IMR-90 (cell line): ENCODE data around the gene ABCB6. TPM values are rescaled to one million over a fixed set of nuclear protein-coding genes. Genes with fewer than 3 reads are reported as not detected.

Experiments
- ATAC-seq: fragments of 200-7000 bp; cut with Tn5 transposase; 2 replicates; pipeline ENCODE4 v1.9.1; 2020; ENCODE audit warnings: low read depth, mild to moderate bottlenecking, moderate library complexity
- BruUV-seq: library from RNA; stranded (reverse); fragments of 400-500 nt; replicated peaks from 2 replicates; lab custom pipeline; 2021; lab: Mats Ljungman, UMichigan
- CTCF ChIA-PET: fragments of 300-600 bp; formaldehyde crosslinking; extraction: SDS; loops from one replicate; lab custom pipeline; 2021; ENCODE audit warnings: antibody characterized with exemption; lab: Yijun Ruan, JAX
- POLR2A ChIA-PET: fragments of 300-600 bp; sonication (Branson Sonifier 250); formaldehyde crosslinking; loops from one replicate; lab custom pipeline; 2022; ENCODE audit warnings: antibody characterized with exemption; ENCODE audit not compliant: unreplicated experiment; lab: Charles Lee
- DNase-seq: peaks from one replicate; pipeline ENCODE4 v3.0.0; 2013
- H2AFZ ChIP-seq: replicated peaks from 2 replicates; pipeline ENCODE3; 2013; ENCODE audit warnings: low read length, mild to moderate bottlenecking; ENCODE audit not compliant: poor library complexity
- H2AK5ac ChIP-seq: 2 replicates; pipeline ENCODE4 v1.6.1; 2013; ENCODE audit warnings: low read depth, low read length, inconsistent platforms
- H2AK9ac ChIP-seq: replicated peaks from 2 replicates; pipeline ENCODE3; 2013; ENCODE audit warnings: mild to moderate bottlenecking, low read depth, low read length, moderate library complexity; ENCODE audit not compliant: poor library complexity
- H2BK120ac ChIP-seq: 2 replicates; pipeline ENCODE4 v1.6.1; 2013; ENCODE audit warnings: low read depth, low read length, inconsistent platforms
- H2BK15ac ChIP-seq: 3 replicates; pipeline ENCODE4 v1.6.1; 2013; ENCODE audit warnings: low read depth, low read length, inconsistent platforms
- H2BK20ac ChIP-seq: 2 replicates; pipeline ENCODE4 v1.6.1; 2013; ENCODE audit warnings: low read depth, mild to moderate bottlenecking, inconsistent platforms, low read length, moderate library complexity
- H2BK5ac ChIP-seq: 2 replicates; pipeline ENCODE4 v1.6.1; 2013; ENCODE audit warnings: mild to moderate bottlenecking, low read depth, low read length, inconsistent platforms; ENCODE audit not compliant: poor library complexity, severe bottlenecking
- H3K14ac ChIP-seq: replicated peaks from 2 replicates; pipeline ENCODE4 v1.6.1; 2013; ENCODE audit warnings: low read depth, low read length, inconsistent platforms
- H3K18ac ChIP-seq: 2 replicates; pipeline ENCODE4 v1.6.1; 2013; ENCODE audit warnings: low read depth, low read length, control low read depth
- H3K23ac ChIP-seq: 2 replicates; pipeline ENCODE4 v1.6.1; 2013; ENCODE audit warnings: low read depth, low read length, inconsistent platforms
- H3K27ac ChIP-seq: 2 replicates; pipeline ENCODE4 v1.5.1; 2013; ENCODE audit warnings: mild to moderate bottlenecking, control low read depth, low read length; ENCODE audit not compliant: insufficient read depth
- H3K27me3 ChIP-seq: 2 replicates; pipeline ENCODE4 v1.6.1; 2013; ENCODE audit warnings: low read length; ENCODE audit not compliant: control insufficient read depth, insufficient read depth
- H3K36me3 ChIP-seq: 2 replicates; pipeline ENCODE4 v1.6.1; 2013; ENCODE audit warnings: low read length, mixed read lengths; ENCODE audit not compliant: control insufficient read depth, insufficient read depth
- H3K4ac ChIP-seq: 2 replicates; pipeline ENCODE4 v1.6.1; 2013; ENCODE audit warnings: low read depth, low read length, inconsistent platforms
- H3K4me1 ChIP-seq: 2 replicates; pipeline ENCODE4 v1.6.1; 2013; ENCODE audit warnings: low read length, mixed read lengths; ENCODE audit not compliant: control insufficient read depth, insufficient read depth
- H3K4me2 ChIP-seq: 2 replicates; pipeline ENCODE4 v1.6.1; 2013; ENCODE audit warnings: low read depth, mild to moderate bottlenecking, control low read depth, low read length, moderate library complexity
- H3K4me3 ChIP-seq: 2 replicates; pipeline ENCODE4 v1.5.1; 2013; ENCODE audit warnings: low read depth, mild to moderate bottlenecking, control low read depth, low read length, moderate library complexity; ENCODE audit not compliant: insufficient read depth
- H3K56ac ChIP-seq: 2 replicates; pipeline ENCODE4 v1.6.1; 2013; ENCODE audit warnings: low read length, inconsistent platforms; ENCODE audit not compliant: insufficient read depth; ENCODE audit errors: extremely low read depth
- H3K79me1 ChIP-seq, 2 experiments: 2 replicates each; pipeline ENCODE4 v1.6.1; 2013; ENCODE audit warnings: low read length in 2 of 2, inconsistent platforms in 1 of 2, low read depth in 1 of 2
- H3K9ac ChIP-seq: 2 replicates; pipeline ENCODE4 v1.6.1; 2013; ENCODE audit warnings: low read depth, low read length, control low read depth
- H3K9me1 ChIP-seq: 2 replicates; pipeline ENCODE4 v1.6.1; 2013; ENCODE audit warnings: low read length, inconsistent platforms; ENCODE audit not compliant: insufficient read depth
- H3K9me3 ChIP-seq: 2 replicates; pipeline ENCODE4 v1.6.1; 2013; ENCODE audit warnings: low read length; ENCODE audit not compliant: control insufficient read depth, insufficient read depth
- H4K20me1 ChIP-seq: 2 replicates; pipeline ENCODE4 v1.6.1; 2013; ENCODE audit warnings: low read length, inconsistent platforms; ENCODE audit not compliant: insufficient read depth
- H4K5ac ChIP-seq: 2 replicates; pipeline ENCODE4 v1.6.1; 2013; ENCODE audit warnings: mild to moderate bottlenecking, low read depth, low read length, control low read depth
- H4K8ac ChIP-seq, 2 experiments: 2 replicates each; pipeline ENCODE4 v1.6.1; 2013; ENCODE audit warnings: low read depth in 2 of 2, low read length in 2 of 2, control low read depth in 1 of 2, inconsistent platforms in 1 of 2
- H4K91ac ChIP-seq: 2 replicates; pipeline ENCODE4 v1.6.1; 2013; ENCODE audit warnings: low read depth, low read length, inconsistent platforms; ENCODE audit not compliant: insufficient read depth
- CEBPB ChIP-seq: IDR thresholded peaks from 2 replicates; pipeline ENCODE4 v1.6.1; 2012; ENCODE audit warnings: low read depth, low read length, improper control_type of control experiment
- MXI1 ChIP-seq: IDR thresholded peaks from 2 replicates; pipeline ENCODE4 v1.6.1; 2012; ENCODE audit warnings: low read depth, mild to moderate bottlenecking, low read length, moderate library complexity, borderline replicate concordance
- WGBS, 2 experiments: methylation state at CpG; one replicate each; pipeline versions ENCODE4 v1.1.5 to v1.1.7; 2013; ENCODE audit warnings: missing lambda C conversion rate in 2 of 2; ENCODE audit not compliant: insufficient read length in 1 of 2; ENCODE audit errors: extremely low coverage in 2 of 2; 5-methylcytosine and 5-hydroxymethylcytosine counted together
- dilution Hi-C: fragments of 300-500 bp; cut with HindIII; formaldehyde crosslinking; loops from one replicate; pipeline ENCODE4 v1.14.3; 2018; ENCODE audit warnings: low sequenced_read_pairs; ENCODE audit not compliant: unreplicated experiment
- in situ Hi-C: fragments of 300-500 bp; cut with MboI; formaldehyde crosslinking; loops from 3 replicates; pipeline ENCODE4 v1.14.3; 2019; ENCODE audit warnings: low sequenced_read_pairs, inconsistent platforms, mixed read lengths
- intact Hi-C: fragments of 100-400 bp; cut with micrococcal nuclease; formaldehyde crosslinking; loops from 2 replicates; pipeline ENCODE4 v1.10.0; 2022
- polyA plus RNA-seq, 3 experiments: library from polyadenylated mRNA; depleted of rRNA; stranded (reverse); fragments of >200 nt; gene quantifications; 2 replicates each; pipeline ENCODE4 v1.2.3, GENCODE V29; 2012; ENCODE audit warnings: low replicate concordance in 1 of 3
- total RNA-seq: library from RNA; depleted of rRNA; stranded (reverse); fragments of >200 nt; gene quantifications from 2 replicates; pipeline ENCODE4 v1.2.3, GENCODE V29; 2012

ABCB6 gene
- total and polyA plus RNA-seq, 2 of the 4 experiments (the other 2 are of a cell fraction): 12.5 to 24.7 TPM

DNA sequence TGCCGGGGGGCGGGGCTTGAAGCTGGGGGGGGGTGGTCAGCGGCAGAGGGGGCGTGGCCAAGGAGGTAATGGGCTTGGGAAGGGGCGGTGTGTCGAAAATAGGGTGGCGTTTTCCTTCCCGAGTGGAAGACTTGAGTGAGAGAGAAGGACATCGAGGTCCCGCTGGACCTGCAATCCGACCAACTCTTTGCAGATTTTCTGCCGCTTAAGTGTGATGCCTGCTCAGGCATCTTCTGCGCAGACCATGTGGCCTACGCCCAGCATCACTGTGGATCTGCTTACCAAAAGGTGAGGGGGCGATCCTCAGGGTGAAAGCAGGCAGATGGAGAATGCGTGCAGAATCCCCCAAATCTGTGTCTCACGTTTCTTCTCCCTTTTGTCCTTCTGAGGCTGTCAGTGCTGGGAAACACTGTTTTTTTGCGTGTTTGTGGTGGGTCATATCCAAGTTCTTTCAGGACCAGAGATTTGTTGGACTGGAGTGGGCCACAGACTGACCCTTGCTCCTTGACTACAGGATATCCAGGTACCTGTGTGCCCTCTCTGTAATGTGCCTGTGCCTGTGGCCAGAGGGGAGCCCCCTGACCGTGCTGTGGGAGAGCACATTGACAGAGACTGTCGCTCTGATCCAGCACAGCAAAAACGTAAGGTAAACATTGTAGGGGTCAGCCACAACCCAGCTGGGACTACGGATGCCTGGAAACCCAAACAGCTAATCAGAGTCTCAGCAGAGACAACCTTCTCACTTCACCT lies 11.4 kb downstream of the ABCB6 start:
- H4K91ac ChIP-seq: peak overlapping the region; percentile 90
- DNase-seq: no peak
- in situ Hi-C loops (loop anchor here (5.0 kb wide), 1 partner anchor 35 kb away; the partner anchor contains the start of gene SLC23A3), dilution Hi-C loops (no loop called here), intact Hi-C loops (loop anchor here (2.0 kb wide), 1 partner anchor 31 kb away; the partner anchor contains the start of gene CNPPD1)
- H2BK5ac ChIP-seq: peak overlapping the region; percentile 46
- no peaks in the 10 kb centered on the region for H3K9me3 ChIP-seq
- peak overlapping the region; percentile 92 for H3K14ac ChIP-seq
- ChIA-PET POLR2A (interaction anchor here (0.6 to 1.1 kb wide), 5 partner anchors 10 to 1051 kb away, joined by 3 to 5 read pairs (median 3); partner anchors contain the start of gene CNPPD1), CTCF (interaction anchor here (0.6 to 1.4 kb wide), 3 partner anchors 11 to 180 kb away, joined by 3 to 5 read pairs (median 3); partner anchors contain the start of gene DNPEP)
- peak overlapping the region; percentile 91 for H2AFZ ChIP-seq
- peak overlapping the region; percentile 69 for H3K27ac ChIP-seq
- TF ChIP-seq MXI1 (peak; percentile 57; the same call in 1 of the 2 replicates), CEBPB (no peak)
- H3K4ac ChIP-seq: peak overlapping the region; percentile 90
- BruUV-seq: no TSS peak
- peaks cover 5 to 19% of the 10 kb centered on the region in 2 experiments; a peak in 3 of 4 replicates for H3K79me1 ChIP-seq
- peak overlapping the region; percentile 56 for H3K56ac ChIP-seq
- H4K5ac ChIP-seq: peak overlapping the region; percentile 78
- H3K4me1 ChIP-seq: peaks cover 16% of the 10 kb centered on the region
- H3K36me3 ChIP-seq: peaks cover 29% of the 10 kb centered on the region
- H3K4me2 ChIP-seq: peak overlapping the region; percentile 99
- H4K8ac ChIP-seq: peak overlapping the region; percentile 51 to 52; a peak in 2 of 4 replicates
- H2BK15ac ChIP-seq: peak overlapping the region; percentile 19; the same call in 1 of the 3 replicates
- H3K9me1 ChIP-seq: peaks cover 8% of the 10 kb centered on the region; the same call in 1 of the 2 replicates
- peak overlapping the region; percentile 78 for H3K9ac ChIP-seq
- H4K20me1 ChIP-seq: peaks cover 9% of the 10 kb centered on the region; the same call in 1 of the 2 replicates
- peak overlapping the region; percentile 90 for H2AK9ac ChIP-seq
- peak overlapping the region; percentile 41; the same call in 1 of the 2 replicates for H2BK20ac ChIP-seq
- peak overlapping the region; percentile 61; the same call in 1 of the 2 replicates for H3K18ac ChIP-seq
- no peaks in the 10 kb centered on the region for H3K27me3 ChIP-seq
- peak; percentile 7; the same call in 1 of the 2 replicates for ATAC-seq
- peak overlapping the region; percentile 7; the same call in 1 of the 2 replicates for H2BK120ac ChIP-seq
- peak overlapping the region; percentile 84; the same call in 1 of the 2 replicates for H2AK5ac ChIP-seq
- peak overlapping the region; percentile 94 for H3K23ac ChIP-seq
- H3K4me3 ChIP-seq: peak overlapping the region; percentile 84
- 6% methylated on average over 9 of the region's 22 CpGs; no CpG with 5 or more reads in 1 of the 2 experiments for WGBS, 2 experiments
